SK-N-SH (cell line): ENCODE results near the gene SYNPO2.

Source experiments
- EZH2phosphoT487 ChIP-seq: fragments of 200-600 bp; sonication (generic); IDR thresholded peaks from 2 replicates; pipeline ENCODE4 v1.6.1; 2017; ENCODE audit warnings: low read depth, mixed run types, mild to moderate bottlenecking, antibody characterized with exemption, moderate library complexity, borderline replicate concordance
- FOXM1 ChIP-seq: IDR thresholded peaks from 2 replicates; pipeline ENCODE4 v1.4.0; 2012; ENCODE audit warnings: low read depth, mild to moderate bottlenecking
- GABPA ChIP-seq: IDR thresholded peaks from 2 replicates; pipeline ENCODE4 v1.4.0; 2012; ENCODE audit warnings: low read depth, mild to moderate bottlenecking
- JUND ChIP-seq: IDR thresholded peaks from 2 replicates; pipeline ENCODE4 v1.4.0; 2012
- MAX ChIP-seq: IDR thresholded peaks from 2 replicates; pipeline ENCODE4 v1.4.0; 2012; ENCODE audit warnings: low read depth
- NFIC ChIP-seq: IDR thresholded peaks from 2 replicates; pipeline ENCODE4 v1.4.0; 2012; ENCODE audit warnings: borderline replicate concordance
- POLR2AphosphoS5 ChIP-seq: IDR thresholded peaks from 2 replicates; pipeline ENCODE4 v1.6.1; 2012; ENCODE audit warnings: low read depth, low read length
- RCOR1 ChIP-seq: fragments of 150-350 bp; IDR thresholded peaks from 2 replicates; pipeline ENCODE4 v1.6.1; 2017; ENCODE audit warnings: antibody characterized with exemption, low read length
- REST ChIP-seq: IDR thresholded peaks from 2 replicates; pipeline ENCODE4 v1.6.1; 2012; ENCODE audit warnings: mild to moderate bottlenecking, low read depth, low read length, moderate library complexity
- RXRA ChIP-seq: IDR thresholded peaks from 2 replicates; pipeline ENCODE4 v1.4.0; 2012; ENCODE audit warnings: low read depth, mild to moderate bottlenecking, borderline replicate concordance
- SMC3 ChIP-seq: IDR thresholded peaks from 2 replicates; pipeline ENCODE4 v1.6.1; 2012; ENCODE audit warnings: low read depth, low read length, improper control_type of control experiment
- TAF1 ChIP-seq: IDR thresholded peaks from 2 replicates; pipeline ENCODE4 v1.6.1; 2012; ENCODE audit warnings: low read depth, mild to moderate bottlenecking, low read length, moderate library complexity, borderline replicate concordance
- TF ChIP-seq, protein P1 (sequence below): fragments of 200-600 bp; sonication (generic); IDR thresholded peaks from 2 replicates; pipeline ENCODE4 v1.6.1; 2017; ENCODE audit warnings: antibody characterized with exemption, mild to moderate bottlenecking, moderate library complexity
- TF ChIP-seq, protein P2 (sequence below): fragments of 150-350 bp; IDR thresholded peaks from 2 replicates; pipeline ENCODE4 v1.6.1; 2016; ENCODE audit warnings: mild to moderate bottlenecking, low read depth, low read length

GRCh38 chr4:119068529-119068962 is 179.9 kb downstream of the SYNPO2 start:
- TF ChIP-seq RCOR1 (no peak), EZH2phosphoT487 (no peak), MAX (no peak), SMC3 (no peak), JUND (no peak), TAF1 (no peak), FOXM1 (no peak), NFIC (no peak), RXRA (no peak), GABPA (no peak), REST (no peak), POLR2AphosphoS5 (no peak)
- TF ChIP-seq, protein P1, sequence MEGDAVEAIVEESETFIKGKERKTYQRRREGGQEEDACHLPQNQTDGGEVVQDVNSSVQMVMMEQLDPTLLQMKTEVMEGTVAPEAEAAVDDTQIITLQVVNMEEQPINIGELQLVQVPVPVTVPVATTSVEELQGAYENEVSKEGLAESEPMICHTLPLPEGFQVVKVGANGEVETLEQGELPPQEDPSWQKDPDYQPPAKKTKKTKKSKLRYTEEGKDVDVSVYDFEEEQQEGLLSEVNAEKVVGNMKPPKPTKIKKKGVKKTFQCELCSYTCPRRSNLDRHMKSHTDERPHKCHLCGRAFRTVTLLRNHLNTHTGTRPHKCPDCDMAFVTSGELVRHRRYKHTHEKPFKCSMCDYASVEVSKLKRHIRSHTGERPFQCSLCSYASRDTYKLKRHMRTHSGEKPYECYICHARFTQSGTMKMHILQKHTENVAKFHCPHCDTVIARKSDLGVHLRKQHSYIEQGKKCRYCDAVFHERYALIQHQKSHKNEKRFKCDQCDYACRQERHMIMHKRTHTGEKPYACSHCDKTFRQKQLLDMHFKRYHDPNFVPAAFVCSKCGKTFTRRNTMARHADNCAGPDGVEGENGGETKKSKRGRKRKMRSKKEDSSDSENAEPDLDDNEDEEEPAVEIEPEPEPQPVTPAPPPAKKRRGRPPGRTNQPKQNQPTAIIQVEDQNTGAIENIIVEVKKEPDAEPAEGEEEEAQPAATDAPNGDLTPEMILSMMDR = no peak
- TF ChIP-seq, protein P2, sequence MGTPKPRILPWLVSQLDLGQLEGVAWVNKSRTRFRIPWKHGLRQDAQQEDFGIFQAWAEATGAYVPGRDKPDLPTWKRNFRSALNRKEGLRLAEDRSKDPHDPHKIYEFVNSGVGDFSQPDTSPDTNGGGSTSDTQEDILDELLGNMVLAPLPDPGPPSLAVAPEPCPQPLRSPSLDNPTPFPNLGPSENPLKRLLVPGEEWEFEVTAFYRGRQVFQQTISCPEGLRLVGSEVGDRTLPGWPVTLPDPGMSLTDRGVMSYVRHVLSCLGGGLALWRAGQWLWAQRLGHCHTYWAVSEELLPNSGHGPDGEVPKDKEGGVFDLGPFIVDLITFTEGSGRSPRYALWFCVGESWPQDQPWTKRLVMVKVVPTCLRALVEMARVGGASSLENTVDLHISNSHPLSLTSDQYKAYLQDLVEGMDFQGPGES = no peak
